HepG2 (cell line): ENCODE measurements around the gene SLC25A46. TPM values are rescaled to one million over a fixed set of nuclear protein-coding genes. Genes with fewer than 3 reads are reported as not detected.

Source experiments
- AHR ChIP-seq: IDR thresholded peaks from 2 replicates; pipeline ENCODE4 v1.6.1; 2018; ENCODE audit warnings: missing genetic modification reagents, missing compliant biosample characterization
- AKAP8 ChIP-seq: sonication (generic); formaldehyde crosslinking; IDR thresholded peaks from 2 replicates; pipeline ENCODE4 v1.5.1; 2020; ENCODE audit warnings: mild to moderate bottlenecking, missing genetic modification reagents
- DNMT1 ChIP-seq: sonication (generic); formaldehyde crosslinking; IDR thresholded peaks from 2 replicates; pipeline ENCODE4 v1.5.1; 2020; ENCODE audit warnings: mild to moderate bottlenecking, missing genetic modification reagents
- HMGXB4 ChIP-seq, 2 experiments: sonication (generic) in 1 of 2; formaldehyde crosslinking in 1 of 2; IDR thresholded peaks; 2 replicates each; pipeline versions ENCODE4 v1.4.0 to v1.6.1; 2018 to 2020; ENCODE audit warnings: missing genetic modification reagents in 2 of 2, borderline replicate concordance in 1 of 2, low read depth in 1 of 2, mild to moderate bottlenecking in 1 of 2, missing biosample characterization in 1 of 2
- NFIC ChIP-seq: IDR thresholded peaks from 2 replicates; pipeline ENCODE4 v1.6.1; 2012; ENCODE audit warnings: mild to moderate bottlenecking, low read length, inconsistent platforms
- SATB2 ChIP-seq: sonication (generic); formaldehyde crosslinking; IDR thresholded peaks from 2 replicates; pipeline ENCODE4 v1.5.0; 2020; ENCODE audit warnings: missing genetic modification reagents
- TSC22D2 ChIP-seq: sonication (generic); formaldehyde crosslinking; IDR thresholded peaks from 2 replicates; pipeline ENCODE4 v1.5.1; 2020; ENCODE audit warnings: missing genetic modification reagents, mild to moderate bottlenecking, borderline replicate concordance
- ZBTB37 ChIP-seq: sonication (generic); formaldehyde crosslinking; IDR thresholded peaks from 2 replicates; pipeline ENCODE4 v1.4.0; 2020; ENCODE audit warnings: mild to moderate bottlenecking, missing genetic modification reagents
- ZKSCAN8 ChIP-seq: IDR thresholded peaks from 2 replicates; pipeline ENCODE4 v1.6.1; 2016; ENCODE audit warnings: borderline replicate concordance, missing genetic modification reagents, missing compliant biosample characterization
- ZNF274 ChIP-seq: sonication (generic); formaldehyde crosslinking; IDR thresholded peaks from 2 replicates; pipeline ENCODE4 v1.5.1; 2020; ENCODE audit warnings: mild to moderate bottlenecking, missing genetic modification reagents
- ZNF543 ChIP-seq: sonication (generic); formaldehyde crosslinking; IDR thresholded peaks from 2 replicates; pipeline ENCODE4 v1.4.0; 2020; ENCODE audit warnings: mild to moderate bottlenecking, missing genetic modification reagents
- polyA plus RNA-seq, 8 experiments: library from polyadenylated mRNA; depleted of rRNA in 3 of 8; stranded (reverse) in 7 of 8; unstranded in 1 of 8; fragments of >200 nt; fragmentation: Illumina TruSeq in 4 of 8; extraction: Trizol in 4 of 8; gene quantifications; 2 replicates each; pipeline versions ENCODE4 v1.2.1 to v1.2.3, GENCODE V29; 2011 to 2016; ENCODE audit warnings: low read depth in 4 of 8, missing spikeins in 1 of 8, mixed read lengths in 1 of 8; ENCODE audit not compliant: insufficient read depth in 1 of 8
- total RNA-seq, 5 experiments: library from RNA; depleted of rRNA; stranded (reverse); fragments of >200 nt; fragmentation: Illumina TruSeq; extraction: Trizol; gene quantifications; 2 replicates each; pipeline ENCODE4 v1.2.3, GENCODE V29; 2016; ENCODE audit warnings: low read depth in 1 of 5
- TF ChIP-seq, protein P1 (sequence below): sonication (generic); formaldehyde crosslinking; IDR thresholded peaks from 2 replicates; pipeline ENCODE4 v1.9.0; 2021; ENCODE audit warnings: mild to moderate bottlenecking, missing genetic modification reagents
- TF ChIP-seq, protein P2 (sequence below): sonication (generic); formaldehyde crosslinking; IDR thresholded peaks from 2 replicates; pipeline ENCODE4 v1.8.1; 2023; ENCODE audit warnings: mild to moderate bottlenecking, missing genetic modification reagents, borderline replicate concordance
- TF ChIP-seq, protein P3 (sequence below): sonication (generic); formaldehyde crosslinking; IDR thresholded peaks from 2 replicates; pipeline ENCODE4 v1.4.0; 2020; ENCODE audit warnings: missing genetic modification reagents, borderline replicate concordance

The SLC25A46 gene
- total and polyA plus RNA-seq, 2 of the 13 experiments (the other 11 are each of a cell fraction or from before 2014, with no cell fraction given): 14.2 to 34.6 TPM

GRCh38 chr5:110738812-110739651 is at the start of gene SLC25A46 (continued):
- TF ChIP-seq ZBTB37 (CRISPR knock-in tag): no peak
- TF ChIP-seq, protein P1, sequence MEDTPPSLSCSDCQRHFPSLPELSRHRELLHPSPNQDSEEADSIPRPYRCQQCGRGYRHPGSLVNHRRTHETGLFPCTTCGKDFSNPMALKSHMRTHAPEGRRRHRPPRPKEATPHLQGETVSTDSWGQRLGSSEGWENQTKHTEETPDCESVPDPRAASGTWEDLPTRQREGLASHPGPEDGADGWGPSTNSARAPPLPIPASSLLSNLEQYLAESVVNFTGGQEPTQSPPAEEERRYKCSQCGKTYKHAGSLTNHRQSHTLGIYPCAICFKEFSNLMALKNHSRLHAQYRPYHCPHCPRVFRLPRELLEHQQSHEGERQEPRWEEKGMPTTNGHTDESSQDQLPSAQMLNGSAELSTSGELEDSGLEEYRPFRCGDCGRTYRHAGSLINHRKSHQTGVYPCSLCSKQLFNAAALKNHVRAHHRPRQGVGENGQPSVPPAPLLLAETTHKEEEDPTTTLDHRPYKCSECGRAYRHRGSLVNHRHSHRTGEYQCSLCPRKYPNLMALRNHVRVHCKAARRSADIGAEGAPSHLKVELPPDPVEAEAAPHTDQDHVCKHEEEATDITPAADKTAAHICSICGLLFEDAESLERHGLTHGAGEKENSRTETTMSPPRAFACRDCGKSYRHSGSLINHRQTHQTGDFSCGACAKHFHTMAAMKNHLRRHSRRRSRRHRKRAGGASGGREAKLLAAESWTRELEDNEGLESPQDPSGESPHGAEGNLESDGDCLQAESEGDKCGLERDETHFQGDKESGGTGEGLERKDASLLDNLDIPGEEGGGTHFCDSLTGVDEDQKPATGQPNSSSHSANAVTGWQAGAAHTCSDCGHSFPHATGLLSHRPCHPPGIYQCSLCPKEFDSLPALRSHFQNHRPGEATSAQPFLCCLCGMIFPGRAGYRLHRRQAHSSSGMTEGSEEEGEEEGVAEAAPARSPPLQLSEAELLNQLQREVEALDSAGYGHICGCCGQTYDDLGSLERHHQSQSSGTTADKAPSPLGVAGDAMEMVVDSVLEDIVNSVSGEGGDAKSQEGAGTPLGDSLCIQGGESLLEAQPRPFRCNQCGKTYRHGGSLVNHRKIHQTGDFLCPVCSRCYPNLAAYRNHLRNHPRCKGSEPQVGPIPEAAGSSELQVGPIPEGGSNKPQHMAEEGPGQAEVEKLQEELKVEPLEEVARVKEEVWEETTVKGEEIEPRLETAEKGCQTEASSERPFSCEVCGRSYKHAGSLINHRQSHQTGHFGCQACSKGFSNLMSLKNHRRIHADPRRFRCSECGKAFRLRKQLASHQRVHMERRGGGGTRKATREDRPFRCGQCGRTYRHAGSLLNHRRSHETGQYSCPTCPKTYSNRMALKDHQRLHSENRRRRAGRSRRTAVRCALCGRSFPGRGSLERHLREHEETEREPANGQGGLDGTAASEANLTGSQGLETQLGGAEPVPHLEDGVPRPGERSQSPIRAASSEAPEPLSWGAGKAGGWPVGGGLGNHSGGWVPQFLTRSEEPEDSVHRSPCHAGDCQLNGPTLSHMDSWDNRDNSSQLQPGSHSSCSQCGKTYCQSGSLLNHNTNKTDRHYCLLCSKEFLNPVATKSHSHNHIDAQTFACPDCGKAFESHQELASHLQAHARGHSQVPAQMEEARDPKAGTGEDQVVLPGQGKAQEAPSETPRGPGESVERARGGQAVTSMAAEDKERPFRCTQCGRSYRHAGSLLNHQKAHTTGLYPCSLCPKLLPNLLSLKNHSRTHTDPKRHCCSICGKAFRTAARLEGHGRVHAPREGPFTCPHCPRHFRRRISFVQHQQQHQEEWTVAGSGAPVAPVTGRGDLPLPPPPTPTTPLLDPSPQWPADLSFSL (CRISPR knock-in tag): no peak
- 0 out of 2 replicates have a peak, but pooled peaks have one; percentile 41 for TF ChIP-seq AHR (CRISPR knock-in tag)
- TF ChIP-seq ZNF274: peak; percentile 49; the same call in 1 of the 2 replicates
- TF ChIP-seq AKAP8 (CRISPR knock-in tag): no peak
- TF ChIP-seq TSC22D2: no peak
- TF ChIP-seq ZNF543 (CRISPR knock-in tag): peak; percentile 65; the same call in 1 of the 2 replicates
- TF ChIP-seq SATB2 (CRISPR knock-in tag): no peak
- TF ChIP-seq NFIC: 0 out of 2 replicates have a peak, but pooled peaks have one; percentile 21
- TF ChIP-seq DNMT1 (CRISPR knock-in tag): no peak
- TF ChIP-seq, protein P2, sequence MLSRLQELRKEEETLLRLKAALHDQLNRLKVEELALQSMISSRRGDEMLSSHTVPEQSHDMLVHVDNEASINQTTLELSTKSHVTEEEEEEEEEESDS (CRISPR knock-in tag): no peak
- peak; percentile 49; the same call in 1 of the 2 replicates for TF ChIP-seq ZKSCAN8 (CRISPR knock-in tag)
- TF ChIP-seq HMGXB4 (CRISPR knock-in tag; IDR thresholded peaks at IDR 0.05; ENCODE audit: borderline replicate concordance in 1 of 2, low read depth in 1 of 2): peak in 1 of 2 experiments; percentile 85; a peak in 2 of 4 replicates
- TF ChIP-seq, protein P3, sequence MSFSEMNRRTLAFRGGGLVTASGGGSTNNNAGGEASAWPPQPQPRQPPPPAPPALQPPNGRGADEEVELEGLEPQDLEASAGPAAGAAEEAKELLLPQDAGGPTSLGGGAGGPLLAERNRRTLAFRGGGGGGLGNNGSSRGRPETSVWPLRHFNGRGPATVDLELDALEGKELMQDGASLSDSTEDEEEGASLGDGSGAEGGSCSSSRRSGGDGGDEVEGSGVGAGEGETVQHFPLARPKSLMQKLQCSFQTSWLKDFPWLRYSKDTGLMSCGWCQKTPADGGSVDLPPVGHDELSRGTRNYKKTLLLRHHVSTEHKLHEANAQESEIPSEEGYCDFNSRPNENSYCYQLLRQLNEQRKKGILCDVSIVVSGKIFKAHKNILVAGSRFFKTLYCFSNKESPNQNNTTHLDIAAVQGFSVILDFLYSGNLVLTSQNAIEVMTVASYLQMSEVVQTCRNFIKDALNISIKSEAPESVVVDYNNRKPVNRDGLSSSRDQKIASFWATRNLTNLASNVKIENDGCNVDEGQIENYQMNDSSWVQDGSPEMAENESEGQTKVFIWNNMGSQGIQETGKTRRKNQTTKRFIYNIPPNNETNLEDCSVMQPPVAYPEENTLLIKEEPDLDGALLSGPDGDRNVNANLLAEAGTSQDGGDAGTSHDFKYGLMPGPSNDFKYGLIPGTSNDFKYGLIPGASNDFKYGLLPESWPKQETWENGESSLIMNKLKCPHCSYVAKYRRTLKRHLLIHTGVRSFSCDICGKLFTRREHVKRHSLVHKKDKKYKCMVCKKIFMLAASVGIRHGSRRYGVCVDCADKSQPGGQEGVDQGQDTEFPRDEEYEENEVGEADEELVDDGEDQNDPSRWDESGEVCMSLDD (CRISPR knock-in tag): no peak
